ENCODE results near the gene RFX2. TPM values are rescaled to one million over a fixed set of nuclear protein-coding genes. Genes with fewer than 3 reads are reported as not detected.

Gene RFX2
- total RNA-seq, 2 experiments from 2014 or later: 4.7 to 6.0 TPM

DNA sequence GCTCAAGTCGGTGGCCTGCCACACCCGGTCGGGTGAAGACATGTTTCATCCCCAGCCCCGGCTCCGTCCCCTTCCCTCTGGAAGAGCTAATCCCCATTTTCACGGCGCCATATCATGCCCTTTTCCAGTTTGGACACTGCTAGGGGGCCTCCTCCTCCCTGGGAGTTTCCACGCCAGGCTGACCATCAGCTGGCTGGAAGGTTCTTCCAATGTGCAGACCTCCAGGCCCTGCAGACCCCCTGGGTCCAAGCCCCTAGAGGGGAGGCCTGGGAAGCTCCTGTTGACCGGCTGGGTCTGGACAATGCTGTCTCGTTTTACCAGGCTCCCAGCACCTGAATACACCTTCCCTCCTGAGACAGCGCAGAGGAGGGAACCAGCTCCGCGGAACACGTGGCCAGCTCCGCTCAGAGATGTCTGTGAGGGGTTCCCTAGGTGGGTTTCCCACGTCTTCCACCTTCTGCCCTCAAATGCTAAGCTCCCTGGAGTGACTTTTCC lies 87.7 kb downstream of the RFX2 start:
- no peaks in the 10 kb centered on the region for H3K36me3 Mint-ChIP-seq (ENCODE audit: low read depth)
- H3K4me1 Mint-ChIP-seq (ENCODE audit: low read depth): peaks cover 4% of the 10 kb centered on the region
- CTCF ChIA-PET: interaction anchor here (0.6 to 2.8 kb wide), 27 partner anchors 9 to 751 kb away, joined by 3 to 32 read pairs (median 4); partner anchors contain the start of genes NRTN and RANBP3
- no peaks in the 10 kb centered on the region for H3K9me3 Mint-ChIP-seq
- intact Hi-C loops (cut with micrococcal nuclease): loop anchor here (1.0 to 2.0 kb wide), 4 partner anchors 35 to 250 kb away; no protein-coding TSS in a partner anchor
- H3K27ac Mint-ChIP-seq: no peak overlapping the region
- H3K4me3 Mint-ChIP-seq: no peak overlapping the region
- no peaks in the 10 kb centered on the region for H3K27me3 Mint-ChIP-seq (ENCODE audit: low read depth)
- no peak for DNase-seq

DNA sequence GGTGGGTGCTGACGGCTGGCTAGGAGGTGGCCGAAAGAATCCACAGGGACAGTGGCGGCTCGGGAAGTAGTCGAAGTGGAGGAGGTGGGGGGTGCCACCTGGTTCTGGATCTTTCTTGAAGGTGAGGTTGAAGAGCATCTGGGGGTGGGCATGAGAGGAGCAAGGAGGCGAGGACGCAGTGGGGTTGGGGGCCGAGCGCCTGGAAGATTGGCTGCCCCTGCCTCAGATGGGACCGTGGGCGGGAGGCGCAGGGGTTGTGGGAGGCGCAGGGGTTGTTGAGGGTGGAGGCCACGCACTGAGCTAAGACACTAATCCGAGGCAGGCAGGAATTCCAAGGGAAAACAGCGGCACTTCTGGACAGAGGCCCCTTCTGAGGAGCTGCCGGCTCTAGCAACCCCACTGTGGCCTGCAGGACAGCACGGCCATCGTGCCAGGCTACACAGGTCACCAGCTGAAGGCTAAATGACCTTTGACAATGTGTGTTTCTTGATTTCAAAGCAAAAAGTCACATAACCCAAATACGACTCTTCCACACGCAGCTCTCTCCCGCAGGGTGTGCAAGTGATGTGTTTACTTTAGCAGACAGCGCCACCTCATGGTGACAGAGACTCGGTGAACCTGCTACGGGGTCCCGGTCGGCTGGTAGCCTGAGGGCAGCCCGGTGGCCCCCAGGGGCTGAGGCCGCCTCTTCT lies 88.3 kb downstream of the RFX2 start:
- Mint-ChIP-seq H3K9me3 (no peaks in the 10 kb centered on the region), H3K4me1 (ENCODE audit: low read depth) (peaks cover 4% of the 10 kb centered on the region), H3K27ac (no peak overlapping the region), H3K4me3 (no peak overlapping the region), H3K27me3 (ENCODE audit: low read depth) (no peaks in the 10 kb centered on the region), H3K36me3 (ENCODE audit: low read depth) (no peaks in the 10 kb centered on the region)
- DNase-seq: peak; percentile 93
- intact Hi-C loops (cut with micrococcal nuclease): loop anchor here (1.0 to 2.0 kb wide), 4 partner anchors 35 to 249 kb away; no protein-coding TSS in a partner anchor
- CTCF ChIA-PET: interaction anchor here (0.8 to 2.8 kb wide), 24 partner anchors 8 to 220 kb away, joined by 3 to 32 read pairs (median 4); partner anchors contain the start of genes NRTN and RANBP3

DNA sequence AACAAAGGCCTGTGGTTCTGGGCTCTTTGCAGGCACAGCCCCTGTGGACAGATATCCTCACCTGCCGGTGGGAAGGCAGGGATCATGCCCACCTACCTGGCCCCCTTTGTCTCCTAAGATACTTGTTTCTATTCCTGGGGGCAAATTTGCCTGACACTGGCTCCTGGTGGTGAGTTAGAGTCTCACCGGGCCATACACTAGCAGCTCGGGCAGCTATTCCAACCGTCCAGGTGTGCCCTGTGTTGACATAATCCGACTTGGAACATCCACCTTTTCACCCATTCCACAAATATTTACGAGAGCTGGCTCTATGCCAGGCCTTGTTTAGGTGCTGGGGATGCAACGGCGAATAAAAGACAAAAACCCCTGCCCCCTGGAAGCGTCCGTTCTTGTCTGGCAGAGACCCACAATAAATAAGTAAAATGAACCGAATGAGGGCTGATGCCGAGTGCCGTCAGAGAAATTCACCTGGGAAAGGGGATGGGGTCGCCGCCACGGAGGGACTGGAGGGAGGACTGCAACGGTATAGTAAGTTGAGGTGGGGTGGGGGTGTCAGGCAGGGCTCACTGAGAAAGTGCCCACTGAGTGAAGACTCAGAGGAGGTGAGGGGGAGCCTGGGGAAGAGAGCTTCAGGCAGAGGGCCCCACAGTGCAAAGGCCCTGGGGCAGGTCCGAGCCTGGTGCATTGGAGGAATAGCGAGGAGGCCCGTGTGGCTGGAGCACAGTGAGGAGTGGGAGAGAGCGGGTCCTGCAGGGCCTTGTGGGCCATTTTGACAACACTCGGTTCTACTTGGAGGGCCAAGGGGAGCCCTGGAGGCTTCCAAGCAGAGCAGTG lies 89.1 kb downstream of the RFX2 start:
- Mint-ChIP-seq H3K27ac (no peak overlapping the region), H3K4me1 (ENCODE audit: low read depth) (peaks cover 4% of the 10 kb centered on the region), H3K4me3 (no peak overlapping the region), H3K36me3 (ENCODE audit: low read depth) (no peaks in the 10 kb centered on the region), H3K9me3 (no peaks in the 10 kb centered on the region), H3K27me3 (ENCODE audit: low read depth) (no peaks in the 10 kb centered on the region)
- intact Hi-C loops (cut with micrococcal nuclease): no loop called here
- CTCF ChIA-PET: interaction anchor here (0.8 to 2.8 kb wide), 14 partner anchors 8 to 220 kb away, joined by 3 to 32 read pairs (median 8); partner anchors contain the start of gene NRTN
- no peak for DNase-seq

DNA sequence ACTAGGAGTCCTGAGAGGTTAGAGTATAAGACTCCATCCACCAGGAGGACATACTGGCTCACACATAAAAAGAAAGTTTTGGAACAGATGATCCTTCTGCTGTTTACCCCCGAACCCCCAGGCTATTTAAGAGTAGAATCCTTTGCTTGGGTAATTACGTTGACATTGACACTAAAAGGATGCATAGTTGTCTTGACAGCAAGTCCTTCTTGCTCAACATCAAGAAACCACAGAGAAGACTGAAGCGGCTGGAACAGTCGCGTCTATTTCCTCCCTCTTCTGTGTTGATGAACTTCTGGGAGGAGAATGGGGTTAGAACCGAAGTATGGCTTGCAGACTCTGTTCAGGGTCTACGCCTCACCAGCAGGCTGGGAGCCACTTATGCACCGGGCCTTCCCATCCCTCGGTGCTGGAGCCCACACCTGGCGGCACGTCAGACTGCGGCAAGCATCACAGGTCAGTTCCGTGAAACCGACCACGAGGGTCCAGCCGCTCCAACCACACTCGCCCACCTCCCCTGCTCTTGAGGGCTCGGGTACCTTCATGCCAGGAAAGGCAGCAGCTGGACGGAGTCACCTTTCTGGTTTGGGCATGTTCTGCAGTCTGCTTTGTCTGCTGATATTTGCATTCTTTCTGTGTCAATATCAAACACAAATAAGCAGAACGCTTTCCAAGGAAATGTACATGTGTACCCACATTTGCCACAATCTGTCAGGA lies 90.0 kb downstream of the RFX2 start:
- DNase-seq: no peak
- Mint-ChIP-seq H3K27me3 (ENCODE audit: low read depth) (no peaks in the 10 kb centered on the region), H3K36me3 (ENCODE audit: low read depth) (no peaks in the 10 kb centered on the region), H3K4me3 (no peak overlapping the region), H3K4me1 (ENCODE audit: low read depth) (peaks cover 4% of the 10 kb centered on the region), H3K27ac (no peak overlapping the region), H3K9me3 (no peaks in the 10 kb centered on the region)
- intact Hi-C loops (cut with micrococcal nuclease): no loop called here
- CTCF ChIA-PET: no interaction called here

DNA sequence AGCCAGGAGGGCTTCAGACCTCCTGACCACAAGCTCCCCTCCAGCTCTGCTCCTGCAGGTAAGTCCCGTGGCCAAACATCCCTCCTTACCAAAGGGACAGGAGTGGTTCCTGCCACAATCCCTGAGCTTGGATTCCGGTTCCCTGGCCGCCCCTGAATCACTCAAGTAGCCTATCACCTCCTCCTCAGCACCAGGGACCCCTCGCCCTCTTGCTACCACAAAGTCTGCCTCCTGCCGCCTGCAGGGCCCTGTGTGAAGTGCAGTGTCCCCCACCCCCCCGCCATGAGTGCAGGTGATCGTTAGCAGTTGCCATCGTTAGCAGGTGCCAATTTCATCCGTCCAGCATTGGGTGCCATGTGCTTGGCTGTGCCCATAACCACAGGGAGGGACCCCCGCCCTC lies 91.5 kb downstream of the RFX2 start:
- intact Hi-C loops (cut with micrococcal nuclease): no loop called here
- H3K4me1 Mint-ChIP-seq (ENCODE audit: low read depth): peaks cover 4% of the 10 kb centered on the region
- no peaks in the 10 kb centered on the region for H3K27me3 Mint-ChIP-seq (ENCODE audit: low read depth)
- CTCF ChIA-PET: interaction anchor here (0.6 to 0.7 kb wide), 2 partner anchors 29 to 1878 kb away, joined by 3 to 5 read pairs; no protein-coding TSS in a partner anchor
- peak; percentile 16 for DNase-seq
- H3K27ac Mint-ChIP-seq: no peak overlapping the region
- no peaks in the 10 kb centered on the region for H3K36me3 Mint-ChIP-seq (ENCODE audit: low read depth)
- no peak overlapping the region for H3K4me3 Mint-ChIP-seq
- H3K9me3 Mint-ChIP-seq: no peaks in the 10 kb centered on the region

DNA sequence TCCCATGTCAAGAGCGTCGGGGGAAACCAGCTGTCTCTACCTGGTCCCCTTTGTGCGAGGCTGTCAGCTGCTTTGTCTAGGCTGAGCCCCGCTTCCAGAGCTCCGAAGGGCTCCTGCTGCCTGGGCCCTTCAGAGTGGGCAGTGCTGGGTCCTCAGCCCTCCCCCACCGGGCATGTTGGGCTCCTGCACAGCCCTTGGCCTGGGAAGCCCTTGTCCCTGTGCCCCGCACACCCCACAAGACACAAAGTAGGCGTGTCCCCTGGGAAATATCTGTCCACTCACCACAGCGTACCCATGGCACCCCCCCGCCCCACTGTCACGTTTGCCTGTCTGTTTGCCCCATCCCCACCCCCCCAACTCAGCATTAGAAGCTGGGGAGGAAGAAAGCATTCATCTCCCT lies 92.7 kb downstream of the RFX2 start:
- CTCF ChIA-PET: no interaction called here
- DNase-seq: no peak
- Mint-ChIP-seq H3K9me3 (no peaks in the 10 kb centered on the region), H3K4me1 (ENCODE audit: low read depth) (peaks cover 4% of the 10 kb centered on the region), H3K36me3 (ENCODE audit: low read depth) (no peaks in the 10 kb centered on the region), H3K4me3 (no peak overlapping the region), H3K27me3 (ENCODE audit: low read depth) (no peaks in the 10 kb centered on the region), H3K27ac (no peak overlapping the region)
- intact Hi-C loops (cut with micrococcal nuclease): no loop called here

DNA sequence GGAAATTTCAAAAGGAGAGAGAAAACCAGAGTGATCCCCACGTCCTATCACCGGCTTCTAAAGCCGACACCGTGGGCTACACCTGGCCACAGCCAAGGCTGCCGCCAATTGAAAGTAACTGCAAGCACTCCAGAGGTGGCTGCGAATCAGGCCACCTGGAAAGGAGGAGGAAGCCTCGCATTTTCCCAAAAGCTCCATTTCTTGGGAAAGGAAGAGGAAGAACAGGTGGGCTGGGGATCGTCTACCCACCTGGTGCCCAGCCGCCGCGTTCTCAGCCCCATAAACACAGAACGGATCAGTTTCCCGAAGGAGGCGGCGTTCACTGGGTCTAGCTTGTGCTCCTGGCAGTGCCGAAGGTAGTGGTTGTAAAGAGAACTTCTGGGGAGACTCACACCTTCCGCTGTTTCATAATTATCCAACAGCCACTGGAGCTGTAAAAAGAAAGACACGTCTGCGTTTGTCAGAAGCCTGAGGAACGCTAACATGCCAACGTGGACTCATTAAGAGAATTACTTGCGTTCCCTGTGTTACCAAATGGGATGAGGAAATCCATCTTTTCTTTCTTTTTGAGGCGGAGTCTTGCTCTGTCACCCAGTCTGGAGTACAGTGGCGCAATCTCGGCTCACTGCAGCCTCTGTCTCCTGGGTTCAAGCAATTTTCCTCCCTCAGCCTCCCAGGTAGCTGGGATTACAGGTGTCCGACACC lies 94.3 kb downstream of the RFX2 start:
- intact Hi-C loops (cut with micrococcal nuclease): no loop called here
- H3K4me3 Mint-ChIP-seq: no peak overlapping the region
- H3K27ac Mint-ChIP-seq: no peak overlapping the region
- H3K27me3 Mint-ChIP-seq (ENCODE audit: low read depth): no peaks in the 10 kb centered on the region
- CTCF ChIA-PET: no interaction called here
- H3K9me3 Mint-ChIP-seq: no peaks in the 10 kb centered on the region
- no peaks in the 10 kb centered on the region for H3K36me3 Mint-ChIP-seq (ENCODE audit: low read depth)
- no peak for DNase-seq
- peaks cover 2% of the 10 kb centered on the region for H3K4me1 Mint-ChIP-seq (ENCODE audit: low read depth)

DNA sequence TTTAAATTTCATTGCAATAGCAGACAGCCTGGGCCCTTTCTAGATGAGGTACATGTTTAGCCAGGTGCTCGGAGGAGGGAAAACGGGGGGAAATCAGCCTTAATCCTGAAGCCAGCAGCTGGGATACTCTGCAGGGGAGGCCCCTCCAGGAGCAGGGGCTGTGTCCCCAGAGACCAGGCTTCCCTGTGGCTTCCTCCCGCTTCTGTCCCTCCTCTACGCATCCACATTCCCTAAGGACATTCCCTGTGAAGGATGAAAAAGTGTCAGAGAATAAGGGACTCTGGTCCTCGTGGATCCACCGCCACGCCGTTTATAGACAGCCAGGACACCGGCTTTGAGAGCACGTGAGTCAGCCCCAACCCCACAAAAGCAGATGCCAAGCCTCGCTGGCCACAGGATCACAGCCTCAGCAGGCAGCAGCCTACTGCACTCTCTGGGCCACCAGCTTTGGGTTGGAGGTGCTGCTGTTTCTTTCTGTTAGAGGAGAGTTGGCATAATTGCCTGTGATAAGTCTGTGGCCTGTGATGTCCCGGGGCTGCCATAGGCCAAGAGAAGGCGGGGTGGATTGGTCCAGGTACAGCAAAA lies 95.7 kb downstream of the RFX2 start:
- intact Hi-C loops (cut with micrococcal nuclease): no loop called here
- Mint-ChIP-seq H3K27ac (no peak overlapping the region), H3K4me3 (no peak overlapping the region), H3K27me3 (ENCODE audit: low read depth) (no peaks in the 10 kb centered on the region), H3K4me1 (ENCODE audit: low read depth) (no peaks in the 10 kb centered on the region), H3K9me3 (no peaks in the 10 kb centered on the region), H3K36me3 (ENCODE audit: low read depth) (no peaks in the 10 kb centered on the region)
- DNase-seq: no peak
- CTCF ChIA-PET: interaction anchor here (2.2 kb wide), 1 partner anchor 8 kb away, joined by 11 read pairs; no protein-coding TSS in a partner anchor

DNA sequence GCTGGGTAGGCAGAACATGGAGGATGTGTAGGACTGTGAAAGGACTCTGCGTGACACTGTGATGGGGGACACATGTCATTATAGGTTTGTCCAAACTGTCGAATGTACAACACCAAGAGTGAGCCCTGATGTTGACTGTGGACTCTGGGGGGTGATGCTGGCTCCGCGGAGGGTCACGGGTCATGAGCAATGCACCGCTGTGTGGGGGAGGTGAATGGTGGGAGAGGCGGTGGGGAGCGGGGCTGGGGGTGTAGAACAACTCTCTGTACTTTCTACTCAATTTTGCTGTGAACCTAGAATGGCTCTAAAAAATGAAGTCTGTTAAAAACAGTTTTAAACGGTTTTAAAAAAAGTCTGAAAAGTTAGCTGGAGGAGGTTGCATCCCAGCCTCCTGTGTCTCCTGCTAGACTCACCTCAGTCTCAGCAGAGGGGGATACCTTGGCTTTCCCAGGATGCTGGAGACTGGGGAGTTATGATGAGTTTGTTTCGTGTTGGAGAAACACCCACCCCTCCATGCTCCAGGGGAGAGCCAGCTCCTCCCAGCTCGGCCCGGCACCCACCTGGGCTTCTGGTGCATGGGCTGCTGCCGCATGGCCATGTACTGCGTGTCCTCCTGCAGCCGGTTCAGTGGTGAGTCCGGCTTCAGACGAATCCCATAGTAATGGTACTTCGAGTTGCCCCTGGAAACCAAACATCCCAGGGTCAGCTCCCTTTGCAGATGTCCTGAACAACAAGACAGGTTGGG lies 97.7 kb downstream of the RFX2 start:
- H3K4me3 Mint-ChIP-seq: no peak overlapping the region
- DNase-seq: no peak
- H3K9me3 Mint-ChIP-seq: no peaks in the 10 kb centered on the region
- H3K36me3 Mint-ChIP-seq (ENCODE audit: low read depth): no peaks in the 10 kb centered on the region
- no peak overlapping the region for H3K27ac Mint-ChIP-seq
- CTCF ChIA-PET: interaction anchor here (0.6 to 2.2 kb wide), 4 partner anchors 10 to 233 kb away, joined by 3 to 11 read pairs (median 4); no protein-coding TSS in a partner anchor
- no peaks in the 10 kb centered on the region for H3K4me1 Mint-ChIP-seq (ENCODE audit: low read depth)
- no peaks in the 10 kb centered on the region for H3K27me3 Mint-ChIP-seq (ENCODE audit: low read depth)
- intact Hi-C loops (cut with micrococcal nuclease): no loop called here

DNA sequence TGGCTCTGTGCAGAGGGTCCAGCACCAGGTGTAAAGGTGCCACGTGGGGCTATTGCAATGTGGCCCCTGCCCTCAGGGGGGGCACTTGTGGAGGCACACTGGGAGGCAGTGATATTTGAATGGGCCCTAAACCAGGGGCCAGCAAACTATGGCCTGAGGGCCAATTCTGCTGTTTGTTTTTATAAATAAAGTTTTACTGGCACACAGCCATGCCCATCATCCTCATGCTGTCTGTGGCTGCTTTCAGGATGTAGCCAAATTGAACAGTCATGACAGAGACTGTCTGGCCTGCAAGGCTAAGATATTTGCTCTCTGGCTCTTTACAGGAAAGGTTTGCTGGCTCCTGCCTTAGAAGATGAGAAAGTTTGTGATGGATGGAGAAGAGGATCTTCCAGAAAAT lies 98.5 kb downstream of the RFX2 start:
- no peak overlapping the region for H3K4me3 Mint-ChIP-seq
- H3K27ac Mint-ChIP-seq: no peak overlapping the region
- CTCF ChIA-PET: no interaction called here
- H3K4me1 Mint-ChIP-seq (ENCODE audit: low read depth): no peaks in the 10 kb centered on the region
- DNase-seq: no peak
- intact Hi-C loops (cut with micrococcal nuclease): no loop called here
- H3K36me3 Mint-ChIP-seq (ENCODE audit: low read depth): no peaks in the 10 kb centered on the region
- no peaks in the 10 kb centered on the region for H3K27me3 Mint-ChIP-seq (ENCODE audit: low read depth)
- H3K9me3 Mint-ChIP-seq: no peaks in the 10 kb centered on the region

DNA sequence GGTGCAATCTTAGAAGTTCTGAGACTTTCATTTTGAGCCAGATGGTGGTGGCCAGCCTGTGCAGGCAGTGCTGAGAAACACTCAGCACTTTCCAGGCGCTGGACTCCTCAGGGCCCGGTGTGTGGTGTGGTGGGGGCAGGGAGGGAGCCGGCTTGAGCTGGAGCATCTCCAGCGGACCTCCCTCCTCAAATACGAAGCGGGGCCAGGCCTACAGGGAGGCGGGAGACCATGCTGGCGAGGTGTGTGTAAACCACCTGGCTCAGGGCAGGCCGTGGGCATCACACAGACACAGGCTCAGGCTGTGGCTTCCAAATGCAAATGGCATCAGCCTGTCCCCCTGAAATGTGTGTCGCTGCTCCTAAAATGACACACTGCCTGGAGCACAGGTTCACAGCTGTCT lies 99.1 kb downstream of the RFX2 start:
- H3K4me1 Mint-ChIP-seq (ENCODE audit: low read depth): no peaks in the 10 kb centered on the region
- H3K4me3 Mint-ChIP-seq: no peak overlapping the region
- no peaks in the 10 kb centered on the region for H3K27me3 Mint-ChIP-seq (ENCODE audit: low read depth)
- intact Hi-C loops (cut with micrococcal nuclease): no loop called here
- no peak for DNase-seq
- H3K36me3 Mint-ChIP-seq (ENCODE audit: low read depth): no peaks in the 10 kb centered on the region
- CTCF ChIA-PET: no interaction called here
- no peaks in the 10 kb centered on the region for H3K9me3 Mint-ChIP-seq
- H3K27ac Mint-ChIP-seq: no peak overlapping the region
